ENCODE results near the gene NPHS1.

DNA sequence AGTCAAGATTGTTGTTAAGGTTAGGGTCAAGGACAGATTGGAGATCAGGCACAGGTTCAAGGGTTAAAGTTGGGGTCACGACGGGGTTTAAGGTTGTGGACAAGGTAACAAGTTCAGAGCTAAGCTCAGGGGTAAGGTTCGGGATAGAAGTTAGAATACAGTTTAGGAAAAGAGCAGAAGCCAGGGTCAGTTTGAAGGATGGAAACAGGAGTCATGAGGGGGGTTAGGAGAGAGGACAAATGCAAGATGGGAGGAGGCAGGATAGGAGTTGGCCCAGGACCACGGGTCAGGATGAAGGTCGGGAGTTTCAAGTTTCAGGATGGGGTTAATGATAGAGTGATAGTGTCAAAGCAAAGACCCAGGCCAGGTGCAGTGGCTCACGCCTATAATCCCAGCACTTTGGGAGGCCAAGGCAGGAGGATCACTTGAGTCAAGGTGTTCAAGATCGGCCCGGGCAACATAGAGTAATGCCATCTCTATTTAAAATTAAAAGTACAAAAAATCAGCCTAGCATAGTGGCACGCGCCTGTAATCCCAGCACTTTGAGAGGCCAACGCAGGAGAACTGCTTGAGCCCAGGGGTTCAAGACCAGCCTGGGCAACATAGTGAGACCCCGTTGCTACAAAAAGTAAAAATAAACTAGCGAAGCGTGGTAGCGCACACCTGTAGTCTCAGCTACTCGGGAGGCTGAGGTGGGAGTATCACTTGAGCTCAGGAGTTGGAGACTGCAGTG lies 7.7 kb downstream of the NPHS1 start:
- TF ChIP-seq, protein P1, sequence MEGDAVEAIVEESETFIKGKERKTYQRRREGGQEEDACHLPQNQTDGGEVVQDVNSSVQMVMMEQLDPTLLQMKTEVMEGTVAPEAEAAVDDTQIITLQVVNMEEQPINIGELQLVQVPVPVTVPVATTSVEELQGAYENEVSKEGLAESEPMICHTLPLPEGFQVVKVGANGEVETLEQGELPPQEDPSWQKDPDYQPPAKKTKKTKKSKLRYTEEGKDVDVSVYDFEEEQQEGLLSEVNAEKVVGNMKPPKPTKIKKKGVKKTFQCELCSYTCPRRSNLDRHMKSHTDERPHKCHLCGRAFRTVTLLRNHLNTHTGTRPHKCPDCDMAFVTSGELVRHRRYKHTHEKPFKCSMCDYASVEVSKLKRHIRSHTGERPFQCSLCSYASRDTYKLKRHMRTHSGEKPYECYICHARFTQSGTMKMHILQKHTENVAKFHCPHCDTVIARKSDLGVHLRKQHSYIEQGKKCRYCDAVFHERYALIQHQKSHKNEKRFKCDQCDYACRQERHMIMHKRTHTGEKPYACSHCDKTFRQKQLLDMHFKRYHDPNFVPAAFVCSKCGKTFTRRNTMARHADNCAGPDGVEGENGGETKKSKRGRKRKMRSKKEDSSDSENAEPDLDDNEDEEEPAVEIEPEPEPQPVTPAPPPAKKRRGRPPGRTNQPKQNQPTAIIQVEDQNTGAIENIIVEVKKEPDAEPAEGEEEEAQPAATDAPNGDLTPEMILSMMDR (IDR thresholded peaks at IDR 0.05) = no peak
- no peak for TF ChIP-seq POLR2A (IDR thresholded peaks at IDR 0.05)
